Keratinocyte (primary cell): ENCODE measurements around the gene GOLGA6L7.

Experiments
- EZH2 ChIP-seq: IDR thresholded peaks from one replicate; pipeline ENCODE4 v1.6.1; 2012; ENCODE audit warnings: inconsistent platforms, mild to moderate bottlenecking, low read length, moderate library complexity
- TF ChIP-seq, protein P1 (sequence below), 3 experiments: IDR thresholded peaks in 1 of 3; conservative IDR thresholded peaks in 1 of 3; optimal IDR thresholded peaks in 1 of 3; 2 replicates in 2 of 3; 3 replicates in 1 of 3; pipeline versions ENCODE3 to v1.5.1; 2011; ENCODE audit warnings: low read length in 3 of 3, mild to moderate bottlenecking in 3 of 3, moderate library complexity in 2 of 3, control low read depth in 1 of 3, inconsistent platforms in 1 of 3; ENCODE audit not compliant: insufficient read depth in 2 of 3; ENCODE audit errors: extremely low read depth in 1 of 3

DNA sequence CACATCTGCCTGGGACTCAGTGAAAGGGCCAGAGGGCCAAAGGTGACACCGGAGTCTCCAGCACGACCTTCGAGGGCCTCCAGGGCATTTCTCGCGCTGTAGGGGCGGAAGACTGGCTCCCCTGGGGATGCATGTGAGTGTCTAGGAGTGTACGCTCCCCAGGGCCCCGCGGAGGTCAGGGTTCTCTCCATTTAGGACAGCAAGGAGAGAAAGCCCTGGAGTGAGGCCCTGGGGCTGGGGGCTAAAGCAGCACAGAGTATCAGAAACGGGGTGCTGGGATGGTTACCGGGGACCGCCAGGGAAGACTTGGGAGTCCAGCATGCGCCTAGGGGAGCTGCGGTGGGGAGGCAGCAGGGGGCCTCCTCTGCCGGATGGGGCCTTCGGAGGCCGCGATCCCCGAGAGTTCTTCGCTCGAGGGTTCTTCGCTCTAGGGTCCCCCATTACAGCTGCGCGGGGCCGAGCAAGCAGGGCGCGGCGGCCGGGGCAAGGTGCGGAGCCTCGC is 36.7 kb upstream of the GOLGA6L7 start:
- TF ChIP-seq, protein P1, sequence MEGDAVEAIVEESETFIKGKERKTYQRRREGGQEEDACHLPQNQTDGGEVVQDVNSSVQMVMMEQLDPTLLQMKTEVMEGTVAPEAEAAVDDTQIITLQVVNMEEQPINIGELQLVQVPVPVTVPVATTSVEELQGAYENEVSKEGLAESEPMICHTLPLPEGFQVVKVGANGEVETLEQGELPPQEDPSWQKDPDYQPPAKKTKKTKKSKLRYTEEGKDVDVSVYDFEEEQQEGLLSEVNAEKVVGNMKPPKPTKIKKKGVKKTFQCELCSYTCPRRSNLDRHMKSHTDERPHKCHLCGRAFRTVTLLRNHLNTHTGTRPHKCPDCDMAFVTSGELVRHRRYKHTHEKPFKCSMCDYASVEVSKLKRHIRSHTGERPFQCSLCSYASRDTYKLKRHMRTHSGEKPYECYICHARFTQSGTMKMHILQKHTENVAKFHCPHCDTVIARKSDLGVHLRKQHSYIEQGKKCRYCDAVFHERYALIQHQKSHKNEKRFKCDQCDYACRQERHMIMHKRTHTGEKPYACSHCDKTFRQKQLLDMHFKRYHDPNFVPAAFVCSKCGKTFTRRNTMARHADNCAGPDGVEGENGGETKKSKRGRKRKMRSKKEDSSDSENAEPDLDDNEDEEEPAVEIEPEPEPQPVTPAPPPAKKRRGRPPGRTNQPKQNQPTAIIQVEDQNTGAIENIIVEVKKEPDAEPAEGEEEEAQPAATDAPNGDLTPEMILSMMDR (optimal IDR thresholded peaks at IDR 0.05 in 1 of 3, IDR thresholded peaks at IDR 0.05 in 1 of 3, conservative IDR thresholded peaks at IDR 0.05 in 1 of 3; ENCODE audit: extremely low read depth in 1 of 3, insufficient read depth in 2 of 3, low read length in 3 of 3), result no peak
- TF ChIP-seq EZH2, result no peak
